HL-60 (cell line): ENCODE results near the gene RAD1.
"Not testable (repeated sequence)": the region's sequence is repeated elsewhere in the genome, so short reads cannot be mapped to it uniquely, and the experiment has no call there.

Source experiments
- POLR2AphosphoS5 ChIP-seq: IDR thresholded peaks from 2 replicates; pipeline ENCODE4 v1.6.1; 2012; ENCODE audit warnings: low read depth
- TF ChIP-seq, protein P1 (sequence below): IDR thresholded peaks from one replicate; pipeline ENCODE4 v1.5.1; 2011; ENCODE audit warnings: low read length, control low read depth, inconsistent platforms; ENCODE audit not compliant: insufficient read depth

DNA sequence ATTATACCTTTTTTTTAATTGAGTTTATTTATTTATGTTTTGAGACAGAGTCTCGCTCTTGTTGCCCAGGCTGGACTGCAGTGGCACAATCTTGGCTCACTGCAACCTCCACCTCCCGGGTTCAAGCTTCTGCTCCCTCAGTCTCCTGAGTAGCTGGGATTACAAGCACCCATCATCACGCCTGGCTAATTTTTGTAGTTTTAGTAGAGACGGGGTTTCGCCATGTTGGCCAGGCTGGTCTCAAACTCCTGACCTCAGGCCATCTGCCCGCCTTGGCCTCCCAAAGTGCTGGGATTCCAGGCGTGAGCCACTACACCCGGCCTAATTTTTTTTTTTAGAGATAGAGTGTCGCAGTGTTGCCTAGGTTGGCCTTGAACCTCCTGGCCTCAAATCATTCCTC, 8.0 kb upstream of the RAD1 start:
- TF ChIP-seq, protein P1, sequence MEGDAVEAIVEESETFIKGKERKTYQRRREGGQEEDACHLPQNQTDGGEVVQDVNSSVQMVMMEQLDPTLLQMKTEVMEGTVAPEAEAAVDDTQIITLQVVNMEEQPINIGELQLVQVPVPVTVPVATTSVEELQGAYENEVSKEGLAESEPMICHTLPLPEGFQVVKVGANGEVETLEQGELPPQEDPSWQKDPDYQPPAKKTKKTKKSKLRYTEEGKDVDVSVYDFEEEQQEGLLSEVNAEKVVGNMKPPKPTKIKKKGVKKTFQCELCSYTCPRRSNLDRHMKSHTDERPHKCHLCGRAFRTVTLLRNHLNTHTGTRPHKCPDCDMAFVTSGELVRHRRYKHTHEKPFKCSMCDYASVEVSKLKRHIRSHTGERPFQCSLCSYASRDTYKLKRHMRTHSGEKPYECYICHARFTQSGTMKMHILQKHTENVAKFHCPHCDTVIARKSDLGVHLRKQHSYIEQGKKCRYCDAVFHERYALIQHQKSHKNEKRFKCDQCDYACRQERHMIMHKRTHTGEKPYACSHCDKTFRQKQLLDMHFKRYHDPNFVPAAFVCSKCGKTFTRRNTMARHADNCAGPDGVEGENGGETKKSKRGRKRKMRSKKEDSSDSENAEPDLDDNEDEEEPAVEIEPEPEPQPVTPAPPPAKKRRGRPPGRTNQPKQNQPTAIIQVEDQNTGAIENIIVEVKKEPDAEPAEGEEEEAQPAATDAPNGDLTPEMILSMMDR = not testable (repeated sequence)
- not testable (repeated sequence) for TF ChIP-seq POLR2AphosphoS5
